Aorta (tissue), 5 donors: ENCODE data around the gene LYPD4. TPM values are rescaled to one million over a fixed set of nuclear protein-coding genes. Genes with fewer than 3 reads are reported as not detected.

Experiments used
- ATAC-seq: fragments of 200-7000 bp; cut with Tn5 transposase; one replicate; pipeline ENCODE4 v1.9.1; 2022; ENCODE audit warnings: moderate library complexity; ENCODE audit not compliant: low FRiP score
- DNase-seq, 2 donors: peaks; one replicate each; pipeline ENCODE4 v3.0.0-alpha.2; 2020
- H3K27ac ChIP-seq, 2 donors: one replicate each; pipeline ENCODE4 v1.5.1; 2013; ENCODE audit warnings: low read length in 2 of 2, mild to moderate bottlenecking in 2 of 2, moderate library complexity in 2 of 2, control low read depth in 1 of 2, inconsistent platforms in 1 of 2, low read depth in 1 of 2
- H3K27me3 ChIP-seq, 2 donors: one replicate each; pipeline ENCODE4 v1.6.1; 2013; ENCODE audit warnings: control low read depth in 1 of 2, low read length in 1 of 2, mild to moderate bottlenecking in 1 of 2, moderate library complexity in 1 of 2; ENCODE audit not compliant: insufficient read depth in 2 of 2, control insufficient read depth in 1 of 2
- H3K36me3 ChIP-seq, 2 donors: one replicate each; pipeline ENCODE4 v1.6.1; 2013; ENCODE audit warnings: control low read depth in 1 of 2, low read length in 1 of 2, mild to moderate bottlenecking in 1 of 2; ENCODE audit not compliant: insufficient read depth in 2 of 2, control insufficient read depth in 1 of 2
- H3K4me1 ChIP-seq, 2 donors: one replicate each; pipeline ENCODE4 v1.6.1; 2013; ENCODE audit warnings: low read length in 2 of 2, control low read depth in 1 of 2, mild to moderate bottlenecking in 1 of 2, moderate library complexity in 1 of 2; ENCODE audit not compliant: insufficient read depth in 2 of 2, control insufficient read depth in 1 of 2
- H3K4me3 ChIP-seq, 2 donors: one replicate each; pipeline ENCODE4 v1.5.1; 2013; ENCODE audit warnings: low read length in 2 of 2, control low read depth in 1 of 2, mild to moderate bottlenecking in 1 of 2
- H3K9me3 ChIP-seq: one replicate; pipeline ENCODE4 v1.6.1; 2013; ENCODE audit warnings: mild to moderate bottlenecking, low read length; ENCODE audit not compliant: control insufficient read depth
- WGBS, 2 donors: extraction: QIAGEN DNeasy Blood & Tissue Kit; methylation state at CpG; one replicate each; pipeline ENCODE4 v1.1.7; 2013; 5-methylcytosine and 5-hydroxymethylcytosine counted together
- intact Hi-C, 2 donors: fragments of 100-400 bp; cut with DNase I; formaldehyde crosslinking; loops; one replicate each; pipeline versions ENCODE4 v1.14.2 to v1.15.0; 2022
- long read RNA-seq, 2 donors: library from polyadenylated mRNA; unstranded; transcript quantifications; one replicate each; pipeline ENCODE4 v2.0.0, GENCODE V29; 2020 to 2021
- polyA plus RNA-seq, 2 donors: library from polyadenylated mRNA; stranded (reverse); fragments of 200-250 nt; gene quantifications; one replicate each; pipeline ENCODE4 v1.2.3, GENCODE V29; 2013
- total RNA-seq, 2 donors: library from RNA; stranded (reverse); fragmentation: NEBNext Ultra II Directional; extraction: Animal tissue kit (Norgen Biotek cat#: 25700); gene quantifications; one replicate each; pipeline ENCODE4 v1.2.1, GENCODE V29; 2021
- donor health status: healthy with polysubstance abuse.
- donor health status: Bipolar disorder and iron deficiency.
- donor health status: DM: no; HTN: no; CAD: no.
- donor health status: DM: no; HTN: no; CAD: no.
- donor health status: DM: yes; HTN: yes; CAD: no.

Gene LYPD4, protein sequence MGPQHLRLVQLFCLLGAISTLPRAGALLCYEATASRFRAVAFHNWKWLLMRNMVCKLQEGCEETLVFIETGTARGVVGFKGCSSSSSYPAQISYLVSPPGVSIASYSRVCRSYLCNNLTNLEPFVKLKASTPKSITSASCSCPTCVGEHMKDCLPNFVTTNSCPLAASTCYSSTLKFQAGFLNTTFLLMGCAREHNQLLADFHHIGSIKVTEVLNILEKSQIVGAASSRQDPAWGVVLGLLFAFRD
- total RNA-seq (not detected), polyA plus RNA-seq (not detected)
- long read RNA-seq, donor 1: 0 reads
- long read RNA-seq, donor 2: 0 reads

- ATAC-seq: no peak
- no peaks in the 10 kb centered on the region for H3K9me3 ChIP-seq
- DNase-seq: no peak
- no peak within 1 kb of the TSS for H3K27ac ChIP-seq
- no peaks in the 10 kb centered on the region for H3K36me3 ChIP-seq
- intact Hi-C loops: no loop called here
- no peaks in the 10 kb centered on the region for H3K4me1 ChIP-seq
- H3K27me3 ChIP-seq: no peaks in the 10 kb centered on the region
- 79 to 80% methylated on average over 30 of the region's 30 CpGs for WGBS, 2 donors
- no peak within 1 kb of the TSS for H3K4me3 ChIP-seq
Measured at GRCh38 chr19:41844601-41845000, at the start of gene LYPD4. Gene LYPD4 (minus strand): TSS chr19:41844683. CDS start chr19:41839285, 5,398 bp downstream.

DNA sequence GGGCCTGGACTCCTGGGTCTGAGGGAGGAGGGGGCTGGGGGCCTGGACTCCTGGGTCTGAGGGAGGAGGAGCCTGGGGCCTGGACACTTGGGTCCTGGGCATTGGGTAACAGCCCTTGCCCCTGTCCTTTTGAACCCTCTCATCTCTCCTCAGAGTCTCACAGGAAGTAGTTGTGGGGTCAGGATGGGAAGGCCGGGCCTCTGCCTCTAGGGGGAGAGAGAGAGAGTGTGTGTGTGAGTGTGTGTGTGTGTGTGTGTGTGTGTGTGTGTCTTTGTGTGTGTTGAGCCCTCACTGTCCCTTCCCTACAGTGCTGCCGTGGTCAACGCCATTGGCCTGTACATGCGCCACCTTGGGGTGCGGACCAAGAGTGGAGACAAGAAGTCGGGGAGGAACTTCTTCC is 49.4 kb upstream of the LYPD4 start:
- no peaks in the 10 kb centered on the region for H3K9me3 ChIP-seq
- H3K36me3 ChIP-seq: peaks cover 3 to 5% of the 10 kb centered on the region in 2 donors
- no peaks in the 10 kb centered on the region for H3K27me3 ChIP-seq
- H3K4me3 ChIP-seq: no peak overlapping the region
- WGBS, 2 donors: 72 to 75% methylated on average over 6 of the region's 6 CpGs
- intact Hi-C loops: no loop called here
- no peak for DNase-seq
- no peak overlapping the region for H3K27ac ChIP-seq
- no peaks in the 10 kb centered on the region for H3K4me1 ChIP-seq
- ATAC-seq: no peak

GRCh38 chr19:41892173-41892902 is 47.9 kb upstream of the LYPD4 start:
- H3K4me3 ChIP-seq: no peak overlapping the region
- peaks cover 0 to 3% of the 10 kb centered on the region in 2 donors for H3K36me3 ChIP-seq
- intact Hi-C loops: no loop called here
- H3K27ac ChIP-seq: no peak overlapping the region
- WGBS, 2 donors: 86 to 89% methylated on average over 34 of the region's 34 CpGs
- ATAC-seq: no peak
- no peaks in the 10 kb centered on the region for H3K4me1 ChIP-seq
- no peaks in the 10 kb centered on the region for H3K27me3 ChIP-seq
- no peak for DNase-seq
- H3K9me3 ChIP-seq: no peaks in the 10 kb centered on the region

DNA sequence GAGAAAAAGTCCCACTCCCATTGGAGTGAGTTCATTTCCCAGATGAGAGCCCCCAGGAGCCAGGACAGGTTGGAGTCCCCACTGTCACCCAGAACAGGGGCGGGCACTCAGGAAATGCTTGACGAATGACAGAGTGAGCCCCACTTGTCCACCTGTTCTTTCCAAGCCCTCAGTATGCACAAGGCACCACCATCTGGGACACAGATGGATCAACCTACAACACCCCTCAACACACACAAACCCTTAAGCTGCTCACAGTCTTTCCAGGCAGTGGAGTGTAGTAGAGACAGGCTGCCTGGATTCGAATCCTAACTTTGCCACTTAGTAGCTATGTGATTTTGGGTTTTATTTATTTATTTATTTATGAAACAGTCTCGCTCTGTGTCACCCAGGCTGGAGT is 46.5 kb upstream of the LYPD4 start:
- DNase-seq (no peak), ATAC-seq (no peak)
- peaks cover 0 to 3% of the 10 kb centered on the region in 2 donors for H3K36me3 ChIP-seq
- intact Hi-C loops: no loop called here
- no peaks in the 10 kb centered on the region for H3K27me3 ChIP-seq
- no peak overlapping the region for H3K27ac ChIP-seq
- no peaks in the 10 kb centered on the region for H3K9me3 ChIP-seq
- WGBS, 2 donors: 93 to 95% methylated on average over 4 of the region's 4 CpGs
- no peak overlapping the region for H3K4me3 ChIP-seq
- H3K4me1 ChIP-seq: no peaks in the 10 kb centered on the region

DNA sequence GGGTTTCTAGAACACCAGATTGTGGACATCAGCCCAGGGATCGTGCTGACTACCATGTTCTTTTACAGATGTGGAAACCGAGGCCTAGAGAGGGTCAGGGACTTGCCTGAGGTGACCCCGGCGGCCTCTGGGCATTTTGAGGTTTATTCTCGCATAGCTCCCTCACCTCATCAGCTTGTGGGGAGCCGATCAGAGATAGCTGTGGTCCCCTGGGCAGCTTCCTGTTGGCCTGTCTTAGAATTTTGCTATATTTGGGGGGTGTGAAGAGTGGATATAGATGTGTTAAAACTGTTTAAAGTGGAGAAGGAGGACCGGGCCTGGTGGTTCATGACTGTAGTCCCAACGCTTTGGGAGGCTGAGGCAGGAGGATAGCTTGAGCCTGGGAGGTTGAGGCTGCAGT is 45.4 kb upstream of the LYPD4 start:
- no peak for ATAC-seq
- 94% methylated on average over 8 of the region's 8 CpGs for WGBS, 2 donors
- intact Hi-C loops: loop anchor here in 1 of 2 donors (10.0 kb wide), 1 partner anchor 65 kb away; the partner anchor contains the start of gene RABAC1

DNA sequence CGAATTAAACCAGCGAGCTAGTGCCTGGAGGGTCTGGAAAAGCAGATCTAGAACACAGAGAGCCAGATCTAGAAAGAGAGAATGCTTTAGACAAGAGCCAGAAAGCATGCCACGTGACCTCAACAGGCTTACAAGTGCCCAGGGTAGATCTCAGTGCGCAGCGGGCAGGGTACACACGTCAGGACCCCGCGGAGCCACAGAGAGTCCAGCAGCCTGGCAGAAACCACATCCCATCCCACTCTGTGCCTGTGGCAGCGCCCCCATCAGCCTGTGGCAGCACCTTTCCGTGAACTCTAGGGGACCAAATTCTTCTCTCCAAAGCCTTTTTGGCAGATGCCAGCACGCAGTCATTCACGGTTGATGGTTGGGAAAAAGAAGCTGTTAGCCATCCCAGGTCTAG is 44.4 kb upstream of the LYPD4 start:
- ATAC-seq: no peak
- WGBS, 2 donors: 84 to 85% methylated on average over 12 of the region's 12 CpGs
- intact Hi-C loops: loop anchor here in 1 of 2 donors (10.0 kb wide), 1 partner anchor 66 kb away; the partner anchor contains the start of gene RABAC1
- DNase-seq: no peak
- H3K27me3 ChIP-seq: no peaks in the 10 kb centered on the region
- no peaks in the 10 kb centered on the region for H3K4me1 ChIP-seq
- no peaks in the 10 kb centered on the region for H3K9me3 ChIP-seq
- no peak overlapping the region for H3K27ac ChIP-seq
- no peak overlapping the region for H3K4me3 ChIP-seq
- peaks cover 0 to 1% of the 10 kb centered on the region in 2 donors for H3K36me3 ChIP-seq

More for the DNA sequence above, 45.4 kb upstream of the LYPD4 start:
- Histone ChIP-seq H3K27ac (no peak overlapping the region), H3K4me3 (no peak overlapping the region), H3K36me3 (peaks cover 0 to 3% of the 10 kb centered on the region in 2 donors), H3K27me3 (no peaks in the 10 kb centered on the region), H3K9me3 (no peaks in the 10 kb centered on the region), H3K4me1 (no peaks in the 10 kb centered on the region)
- DNase-seq: no peak

DNA sequence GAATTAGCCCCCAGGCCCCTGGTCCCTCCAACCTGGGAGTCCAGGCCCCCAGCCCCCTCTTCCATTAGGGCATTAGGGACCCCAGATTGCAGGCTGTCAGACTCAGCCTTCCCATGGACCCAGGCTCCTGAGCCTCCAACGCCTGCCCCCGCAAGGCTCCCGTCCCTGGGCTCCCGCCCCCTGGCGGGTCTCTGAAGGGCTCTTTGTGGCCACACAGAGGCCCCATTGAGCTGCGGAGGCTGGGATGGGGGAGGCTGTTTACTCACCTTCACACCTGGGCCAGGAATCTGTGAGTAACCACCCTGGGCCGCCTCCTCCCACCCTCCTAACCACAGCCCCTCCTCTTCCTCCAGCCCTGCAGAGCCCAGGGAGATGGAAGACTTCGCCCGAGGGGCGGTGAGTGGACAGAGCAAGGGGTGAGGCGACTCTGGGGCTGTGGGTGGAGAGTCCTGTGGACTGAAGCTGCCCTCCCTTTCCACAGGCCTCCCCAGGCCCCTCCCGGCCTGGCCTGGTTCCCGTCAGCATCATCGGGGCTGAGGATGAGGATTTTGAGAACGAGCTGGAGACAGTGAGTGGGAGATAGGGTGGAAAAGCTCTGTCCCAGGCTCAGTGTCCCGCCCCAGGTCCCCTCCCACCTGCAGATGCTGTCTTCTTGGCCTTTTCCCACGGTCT is 43.4 kb upstream of the LYPD4 start:
- H3K36me3 ChIP-seq: peaks cover 0 to 1% of the 10 kb centered on the region in 2 donors
- ATAC-seq (no peak), DNase-seq (no peak)
- H3K9me3 ChIP-seq: no peaks in the 10 kb centered on the region
- H3K4me3 ChIP-seq: no peak overlapping the region
- H3K27ac ChIP-seq: no peak overlapping the region
- WGBS, 2 donors: 58 to 67% methylated on average over 15 to 17 of the region's 17 CpGs
- intact Hi-C loops: loop anchor here in 1 of 2 donors (10.0 kb wide), 1 partner anchor 67 kb away; the partner anchor contains the start of gene RABAC1
- H3K4me1 ChIP-seq: no peaks in the 10 kb centered on the region
- no peaks in the 10 kb centered on the region for H3K27me3 ChIP-seq

DNA sequence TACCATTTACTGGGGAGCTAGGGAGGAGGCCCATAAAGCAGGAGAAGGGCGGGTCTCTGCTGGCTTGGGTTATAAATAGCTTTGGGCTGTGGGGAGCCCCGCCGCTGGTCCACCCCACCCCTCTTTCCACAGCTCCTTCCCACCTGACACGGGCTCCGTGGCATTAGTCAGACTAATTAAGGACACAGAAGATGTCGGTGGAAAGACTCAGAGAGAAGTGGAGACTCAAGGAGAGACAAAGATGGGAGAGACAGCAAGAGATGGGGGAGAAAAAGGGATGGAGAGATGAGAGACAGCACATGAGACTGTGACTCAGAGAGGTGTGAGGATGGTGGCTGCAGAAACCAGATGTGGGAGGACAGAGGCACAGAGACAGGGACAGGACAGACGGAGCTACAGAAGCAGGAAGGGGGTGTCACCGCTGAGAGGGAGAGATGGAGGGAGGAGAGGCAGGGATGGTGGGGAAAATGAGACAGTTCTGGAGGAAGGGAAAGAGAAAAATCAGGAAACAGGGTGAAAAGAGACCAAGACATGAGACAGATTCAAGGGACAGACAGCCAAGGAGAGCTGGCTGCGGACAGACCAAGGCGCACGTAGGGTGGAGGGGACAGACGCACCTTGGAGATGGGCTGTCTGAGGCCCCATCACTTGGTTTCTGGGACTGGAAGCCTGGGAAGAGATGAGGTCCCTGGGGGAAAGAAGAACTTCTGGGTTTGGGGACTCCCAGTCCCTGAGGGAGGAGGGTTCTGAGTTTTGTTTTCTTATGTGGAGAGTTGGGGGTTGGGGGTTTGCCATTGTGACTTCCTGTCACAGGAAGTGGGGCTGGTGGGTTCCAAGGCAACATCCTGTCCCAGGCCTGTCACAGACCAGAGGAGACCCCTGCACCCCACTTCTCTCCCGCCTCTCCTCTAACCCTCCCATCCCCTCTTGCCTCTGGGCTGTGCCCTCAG is 42.6 kb upstream of the LYPD4 start:
- Histone ChIP-seq H3K27ac (no peak overlapping the region), H3K9me3 (no peaks in the 10 kb centered on the region), H3K36me3 (no peaks in the 10 kb centered on the region), H3K27me3 (no peaks in the 10 kb centered on the region), H3K4me3 (no peak overlapping the region), H3K4me1 (no peaks in the 10 kb centered on the region)
- ATAC-seq: no peak
- intact Hi-C loops: loop anchor here in 1 of 2 donors (10.0 kb wide), 1 partner anchor 68 kb away; the partner anchor contains the start of gene RABAC1
- DNase-seq: no peak
- WGBS, 2 donors: 74 to 75% methylated on average over 13 of the region's 13 CpGs
